Sciatic nerve (tissue), 2 donors: ENCODE data around the gene ZDHHC22. TPM values are rescaled to one million over a fixed set of nuclear protein-coding genes. Genes with fewer than 3 reads are reported as not detected.

ENCODE experiments used
- ATAC-seq: fragments of 200-7000 bp; cut with Tn5 transposase; one replicate; pipeline ENCODE4 v1.9.1; 2020; ENCODE audit warnings: mild to moderate bottlenecking, moderate library complexity
- DNase-seq: peaks from one replicate; pipeline ENCODE4 v3.0.0-alpha.2; 2020; ENCODE audit warnings: low spot score
- intact Hi-C: fragments of 100-400 bp; cut with DNase I; formaldehyde crosslinking; loops from one replicate; pipeline ENCODE4 v1.14.2; 2022
- total RNA-seq: library from RNA; stranded (reverse); fragmentation: NEBNext Ultra II Directional; extraction: Animal tissue kit (Norgen Biotek cat#: 25700); gene quantifications from one replicate; pipeline ENCODE4 v1.2.1, GENCODE V29; 2021
- donor health status: DM: no; HTN: no; CAD: no.
- donor health status: DM: no; HTN: no; CAD: no.

Gene ZDHHC22
- total RNA-seq, 1 donor from 2014 or later, result not detected

DNA sequence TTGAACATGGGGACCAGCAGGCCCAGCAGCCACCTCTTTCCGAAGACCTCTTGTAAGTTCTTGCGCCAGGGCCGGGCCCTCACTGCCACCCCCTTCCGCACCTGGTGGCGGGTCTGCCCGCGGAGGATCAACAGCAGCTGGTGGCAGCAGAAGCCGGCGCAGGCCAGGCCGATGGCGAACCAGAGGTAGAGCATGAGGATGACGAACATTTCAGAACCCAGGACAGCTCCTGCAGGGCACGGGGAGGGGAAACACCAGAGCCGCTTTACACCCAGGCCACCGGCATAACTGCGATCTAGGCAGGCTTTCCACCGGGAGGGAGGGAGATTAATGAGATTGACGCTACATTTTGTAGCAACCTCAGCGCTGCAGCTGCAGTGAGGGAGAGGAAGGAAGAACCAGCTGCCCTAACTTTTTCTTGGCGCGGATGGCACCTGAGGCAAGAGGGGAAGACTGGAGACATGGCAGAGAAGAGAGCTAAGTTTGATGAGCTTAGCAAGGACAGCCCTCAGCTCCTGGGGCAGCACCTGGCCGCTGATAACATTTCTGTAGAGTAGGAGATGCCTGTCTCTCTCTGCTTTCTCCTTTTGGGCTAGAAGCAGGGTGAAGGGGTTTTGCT is 7.8 kb downstream of the ZDHHC22 start:
- peak; percentile 71 for ATAC-seq
- intact Hi-C loops, result no loop called here
- peak; percentile 32 for DNase-seq

DNA sequence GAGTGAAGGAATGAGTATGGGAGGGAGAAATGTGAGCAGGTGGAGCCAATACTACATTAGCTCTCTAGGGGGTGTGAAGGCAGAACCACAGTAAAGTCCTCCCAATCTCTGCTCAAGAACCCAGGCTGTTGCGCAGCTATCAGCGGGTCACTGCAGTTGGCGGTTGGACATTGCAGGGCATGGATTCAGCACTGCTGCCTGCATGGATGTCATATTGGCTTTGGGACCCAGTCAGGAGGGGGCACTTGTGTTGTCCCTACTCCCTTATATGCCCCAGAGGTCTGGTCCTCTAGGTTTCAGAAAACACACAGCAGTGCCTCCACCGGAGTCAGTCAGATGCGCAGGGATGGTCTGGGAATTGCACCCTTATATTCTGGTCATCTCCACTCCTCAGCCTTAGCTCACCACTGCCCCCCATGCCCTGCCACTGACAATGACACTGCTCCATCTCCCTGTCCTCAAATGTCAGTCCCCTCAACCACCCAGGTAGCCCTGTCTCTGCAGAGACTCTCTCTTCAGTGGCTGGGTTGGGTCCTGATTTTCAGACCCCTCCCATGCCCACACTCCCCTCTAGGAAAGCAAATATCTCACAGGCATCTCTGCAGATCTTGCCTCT is 9.6 kb downstream of the ZDHHC22 start:
- ATAC-seq (no peak), DNase-seq (no peak)
- intact Hi-C loops, result no loop called here

DNA sequence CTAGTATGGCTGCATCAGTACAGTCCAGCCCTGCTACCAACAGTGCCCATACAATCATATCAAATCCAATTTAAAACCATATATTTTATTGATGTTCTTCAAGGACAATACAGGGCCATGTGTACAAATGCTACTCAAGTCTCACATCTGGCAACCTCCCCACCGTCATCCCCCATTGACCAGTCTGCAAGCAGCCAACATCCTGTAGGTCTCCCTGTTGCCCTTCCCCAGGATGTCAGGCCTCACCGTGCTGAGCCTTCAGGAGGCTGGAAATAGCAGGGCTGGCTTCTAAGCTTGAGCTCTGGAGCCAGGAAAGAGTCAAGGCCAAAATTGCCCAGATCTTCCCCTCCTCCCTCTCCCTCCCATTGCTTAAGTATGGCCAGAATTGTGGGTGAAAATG is 10.4 kb downstream of the ZDHHC22 start:
- DNase-seq (no peak), ATAC-seq (no peak)
- intact Hi-C loops, result no loop called here

DNA sequence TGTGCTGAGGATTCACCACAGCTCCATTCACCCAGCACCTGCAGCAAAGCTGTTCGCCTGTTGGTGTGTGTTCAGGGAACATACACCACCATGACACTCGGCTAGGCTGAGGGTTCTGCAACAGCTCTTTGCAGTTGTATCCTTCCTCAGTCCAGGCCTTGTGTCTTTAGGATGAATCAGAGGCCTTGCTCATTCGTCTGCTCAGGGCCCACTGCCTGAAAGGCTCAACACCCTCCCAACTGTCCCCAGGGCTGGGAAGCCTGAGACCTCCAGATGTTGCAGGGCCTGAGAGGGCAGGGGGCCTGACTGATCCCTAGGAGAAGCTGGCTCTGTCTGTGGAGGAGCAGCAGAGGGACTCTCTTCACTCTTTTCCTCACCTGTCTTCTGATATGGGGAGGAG is 11.2 kb downstream of the ZDHHC22 start:
- DNase-seq, result no peak
- intact Hi-C loops, result no loop called here
- no peak for ATAC-seq

DNA sequence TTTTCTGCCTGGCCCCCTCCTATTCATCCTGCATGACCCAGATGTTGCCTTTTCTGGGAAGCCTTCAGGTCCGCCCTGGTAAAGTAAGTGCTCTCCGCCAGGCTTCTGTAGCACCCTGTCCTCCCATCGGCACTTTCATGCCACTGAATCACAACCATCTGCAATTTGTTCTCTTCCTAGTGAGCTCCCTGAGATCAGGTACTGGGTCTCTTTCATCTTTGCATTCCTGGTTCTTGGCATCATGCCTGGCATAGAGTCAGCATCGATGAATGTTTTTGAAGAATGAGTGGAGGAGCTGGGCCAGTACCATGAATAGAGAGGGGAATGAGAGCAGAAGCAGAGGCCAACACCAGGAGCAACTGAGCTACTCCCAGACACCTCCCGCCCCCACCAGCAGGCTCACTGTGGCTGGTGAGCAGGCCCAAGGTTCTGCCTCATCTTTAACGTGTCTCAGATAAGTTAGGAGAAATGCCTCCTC is 13.1 kb downstream of the ZDHHC22 start:
- DNase-seq (no peak), ATAC-seq (no peak)
- intact Hi-C loops, result no loop called here

DNA sequence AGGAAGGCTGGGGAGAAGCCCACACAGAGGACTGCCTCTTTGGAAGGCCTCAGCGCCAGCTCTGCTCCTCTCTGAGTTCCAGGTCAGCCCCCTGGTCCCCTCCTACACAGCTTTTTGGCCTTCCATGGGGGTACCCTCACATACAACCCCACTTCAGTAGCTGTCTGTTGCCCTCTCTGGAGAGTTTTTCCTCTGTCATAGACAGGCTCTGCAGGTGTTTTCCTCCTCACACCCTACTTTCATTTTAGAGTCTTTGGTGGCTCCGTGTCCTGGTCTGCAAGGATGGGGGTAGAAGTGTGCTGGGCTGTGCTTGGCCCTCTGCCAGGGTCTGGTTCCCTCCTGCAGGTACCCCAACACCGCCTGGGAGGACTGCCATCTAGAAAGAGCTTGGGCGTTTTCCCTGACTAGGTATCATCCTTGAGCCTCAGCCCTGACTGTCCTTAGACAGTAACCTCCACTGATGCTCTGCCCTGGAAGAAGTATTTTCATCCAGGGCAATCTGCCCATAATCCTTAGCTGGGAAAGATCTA is 15.1 kb downstream of the ZDHHC22 start:
- intact Hi-C loops, result no loop called here
- DNase-seq (no peak), ATAC-seq (no peak)

DNA sequence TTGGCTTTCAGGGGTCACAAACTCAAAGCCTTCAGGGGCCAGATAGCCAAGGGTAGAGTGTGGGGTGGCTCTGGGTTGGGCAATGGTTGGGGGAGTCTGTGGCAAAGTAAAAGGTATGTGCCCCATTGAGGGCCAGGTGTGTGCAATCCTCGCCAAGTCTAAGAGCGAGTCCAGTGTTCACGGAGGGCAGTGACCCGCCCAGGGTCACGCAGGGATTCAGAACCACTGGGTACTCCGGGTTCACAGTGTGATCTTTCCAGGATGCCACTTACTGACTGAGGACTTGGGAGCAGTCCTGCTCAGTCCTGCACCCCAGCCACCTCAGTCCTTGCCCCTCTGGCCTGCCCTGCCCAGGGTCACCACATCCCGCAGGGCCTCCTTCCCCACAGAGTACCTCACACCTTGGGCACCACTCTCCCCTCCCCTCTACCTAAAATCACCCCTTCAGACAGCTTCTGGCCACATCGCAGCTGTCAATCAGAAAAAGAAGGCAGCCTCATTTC is 15.7 kb downstream of the ZDHHC22 start:
- intact Hi-C loops, result no loop called here
- ATAC-seq, result no peak

DNA sequence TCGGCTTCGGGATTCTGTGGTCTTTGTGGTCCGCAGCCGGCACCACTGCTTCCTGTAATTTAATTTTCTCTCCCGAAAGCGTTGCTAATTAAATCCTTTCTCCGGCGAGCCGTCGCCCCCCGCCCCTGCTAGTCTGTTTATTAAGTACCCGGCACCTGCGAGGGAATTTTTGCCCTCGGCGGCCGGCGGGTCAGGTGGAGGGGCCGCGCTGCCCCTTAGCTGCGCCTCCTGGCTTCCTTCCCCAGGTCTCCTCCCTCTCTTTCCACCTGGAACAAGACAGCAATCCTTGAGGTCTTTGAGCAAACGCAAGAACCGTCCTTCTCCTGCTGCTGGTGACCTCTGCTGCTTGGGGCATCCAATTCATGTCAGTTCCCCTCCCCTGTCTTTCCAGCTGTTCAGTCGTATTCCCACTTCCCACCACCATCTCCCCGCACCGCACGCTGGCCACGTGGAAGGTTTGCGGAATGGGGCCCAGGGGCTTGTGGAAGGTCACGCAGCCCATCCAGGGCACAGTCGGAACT is 16.2 kb downstream of the ZDHHC22 start:
- no peak for DNase-seq
- ATAC-seq, result no peak
- intact Hi-C loops, result no loop called here

More for the DNA sequence above, 15.7 kb downstream of the ZDHHC22 start:
- no peak for DNase-seq

DNA sequence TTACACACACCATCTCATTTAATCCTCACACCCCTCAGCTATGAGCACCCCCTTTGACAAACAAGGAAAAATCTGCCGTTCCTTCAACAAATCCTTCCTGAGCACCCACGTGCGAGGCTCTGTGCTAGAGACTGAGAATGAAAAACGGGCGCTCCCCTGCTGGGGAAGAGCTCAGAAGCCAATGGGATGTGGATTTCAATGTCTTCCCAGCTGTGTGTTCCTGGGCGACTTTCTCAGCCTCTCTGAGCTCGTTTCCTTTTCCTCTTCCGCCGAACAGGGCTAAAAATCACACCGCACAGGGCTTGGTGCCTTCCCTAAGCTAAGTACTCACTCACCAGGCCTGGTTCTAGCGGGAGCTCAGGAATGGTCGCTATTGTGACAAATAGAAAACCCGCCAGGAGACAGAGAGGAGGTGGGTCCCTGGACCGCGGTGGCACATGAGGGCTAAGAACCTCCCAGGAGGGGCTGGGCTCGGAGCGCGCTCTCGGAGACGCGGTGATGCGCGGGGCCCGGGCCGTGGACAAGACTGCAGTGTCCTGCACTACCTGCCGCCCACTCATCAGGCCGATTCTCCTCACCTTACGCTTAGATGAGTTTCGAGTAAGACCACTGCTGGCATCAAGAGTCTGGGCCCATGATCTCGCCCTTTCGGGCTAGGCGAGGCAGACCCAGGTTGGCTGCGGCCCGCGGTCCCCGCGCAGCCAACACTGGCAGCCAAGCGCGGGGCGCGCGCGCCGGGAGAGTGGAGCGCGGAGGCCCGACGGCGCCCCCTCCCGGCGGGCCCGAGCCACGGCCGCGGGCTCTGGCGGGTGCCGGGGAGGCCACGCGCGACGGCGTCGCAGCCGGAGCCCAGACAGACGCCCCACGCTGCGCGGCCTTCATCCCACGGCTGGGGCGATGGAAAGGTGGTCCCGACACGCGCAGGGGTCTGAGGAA is 17.0 kb downstream of the ZDHHC22 start:
- peak; percentile 69 for DNase-seq
- ATAC-seq, result peak; percentile 76
- intact Hi-C loops, result no loop called here

DNA sequence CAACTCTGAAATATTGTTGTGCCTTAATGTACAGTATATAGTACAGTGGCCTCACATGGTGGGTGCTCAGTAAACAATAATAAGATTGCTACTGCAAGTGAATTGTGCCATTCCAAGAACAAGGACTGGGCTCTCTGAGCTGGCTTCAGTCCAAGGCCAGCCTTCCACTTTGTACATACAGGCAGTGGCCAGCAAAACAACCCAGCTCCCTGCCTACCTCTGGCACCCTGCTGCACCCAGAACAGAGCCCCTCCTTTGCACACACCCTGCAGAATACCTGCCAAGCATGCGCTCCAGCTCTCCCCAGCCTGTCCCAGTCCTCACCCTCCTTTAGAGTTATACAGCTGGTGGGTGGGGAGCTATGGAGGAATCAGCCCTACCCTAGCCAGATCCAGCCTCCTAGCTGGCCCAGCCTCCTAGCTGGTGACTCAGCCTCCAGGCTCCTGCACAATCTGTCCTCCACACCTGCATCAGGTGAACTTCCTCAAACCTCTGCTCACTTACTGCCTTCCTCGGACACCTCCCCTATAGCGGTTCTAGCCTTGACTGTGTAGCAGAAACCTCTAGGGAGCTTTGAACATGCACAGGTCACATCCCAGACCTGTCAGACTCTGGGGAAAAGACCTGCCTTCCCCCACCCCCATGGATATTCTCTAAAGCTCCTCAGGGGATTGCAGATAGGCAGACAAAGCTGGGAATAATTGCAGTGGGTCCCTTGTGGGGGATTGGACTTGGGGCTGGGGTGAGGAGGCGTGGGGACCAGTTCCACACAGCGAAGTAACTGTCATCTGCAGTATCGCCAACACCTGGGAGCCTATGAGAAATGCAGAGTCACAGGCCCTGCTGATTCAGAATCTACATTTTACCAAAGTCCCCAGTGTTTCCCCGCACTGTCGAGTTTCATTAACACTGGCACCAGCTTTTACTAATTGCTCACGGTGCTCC is 17.9 kb downstream of the ZDHHC22 start:
- intact Hi-C loops, result no loop called here
- ATAC-seq, result peak; percentile 81
- peak; percentile 73 for DNase-seq

DNA sequence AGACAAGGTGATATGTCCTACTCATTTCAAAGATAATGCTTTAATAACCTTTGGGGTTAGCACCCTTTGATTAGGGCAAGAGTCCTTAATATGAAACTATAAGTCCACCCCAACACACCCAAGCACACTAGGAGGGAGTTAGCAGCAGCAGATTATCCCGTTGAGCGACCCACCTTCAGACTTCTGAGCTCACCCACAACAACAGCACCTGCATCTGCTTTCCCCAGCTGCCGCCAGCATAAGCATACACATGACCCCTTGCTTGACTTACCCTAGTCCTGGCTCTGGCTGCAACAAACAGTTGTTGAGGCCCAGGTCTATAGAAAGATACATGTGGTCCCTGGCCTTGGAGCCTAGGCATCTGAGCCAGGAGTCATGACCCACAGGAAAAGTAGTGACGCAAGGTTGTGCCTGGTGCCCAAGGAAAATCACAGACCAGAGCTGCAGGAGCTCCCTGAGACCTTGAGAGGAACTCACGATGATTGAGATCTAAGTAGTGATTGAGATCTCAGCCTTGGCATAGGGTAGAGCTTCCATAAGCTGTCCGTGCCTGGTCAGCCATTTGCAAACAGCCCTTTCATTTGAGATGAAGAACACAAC is 19.0 kb downstream of the ZDHHC22 start:
- ATAC-seq, result no peak
- intact Hi-C loops, result no loop called here
- no peak for DNase-seq

DNA sequence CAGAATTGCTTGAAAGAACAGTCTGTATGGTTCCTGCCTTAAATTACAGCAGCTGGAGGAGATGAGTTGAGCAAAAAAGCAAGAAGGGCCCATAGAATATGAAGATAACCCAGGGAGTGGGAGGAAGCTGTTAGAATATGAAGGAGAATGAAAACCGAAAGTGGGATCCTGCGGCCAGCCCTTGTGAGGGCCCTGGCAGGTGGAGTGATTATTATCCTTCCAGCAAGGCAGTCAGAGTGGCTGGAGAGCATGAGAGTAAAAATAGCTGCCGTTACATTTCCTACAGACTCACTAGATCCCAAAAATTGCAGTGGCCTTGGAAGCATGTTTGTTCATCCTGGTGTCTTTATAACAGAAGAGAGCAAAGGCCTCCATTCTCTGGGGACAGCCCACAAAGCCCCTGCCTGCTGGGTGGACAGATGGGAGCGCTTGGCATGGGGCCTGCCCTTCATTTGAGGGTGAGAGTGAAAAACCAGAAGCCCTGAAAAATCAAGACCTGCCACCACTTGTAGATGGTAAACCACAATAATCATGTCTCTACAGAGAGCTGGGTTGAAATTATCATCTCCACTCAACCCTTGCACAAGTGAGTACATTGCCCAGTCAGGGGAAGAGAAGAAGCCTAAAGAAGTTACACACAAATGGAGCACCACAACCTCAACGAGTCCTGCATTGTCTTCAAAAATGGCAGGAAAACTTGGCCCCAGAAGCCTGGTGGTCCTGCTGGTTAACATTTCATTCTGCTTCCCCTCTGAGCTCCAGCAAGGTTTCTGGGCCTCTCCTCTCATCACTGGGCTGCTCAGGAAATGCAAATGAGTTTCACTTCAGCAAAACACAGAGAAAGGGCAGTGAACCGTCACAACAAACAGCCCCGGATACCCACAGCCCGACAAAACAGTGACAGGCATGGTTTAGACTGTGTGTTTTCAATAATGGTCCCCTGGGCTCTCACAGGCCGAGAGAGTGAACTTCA is 20.5 kb downstream of the ZDHHC22 start:
- intact Hi-C loops, result no loop called here
- no peak for DNase-seq
- ATAC-seq, result no peak

DNA sequence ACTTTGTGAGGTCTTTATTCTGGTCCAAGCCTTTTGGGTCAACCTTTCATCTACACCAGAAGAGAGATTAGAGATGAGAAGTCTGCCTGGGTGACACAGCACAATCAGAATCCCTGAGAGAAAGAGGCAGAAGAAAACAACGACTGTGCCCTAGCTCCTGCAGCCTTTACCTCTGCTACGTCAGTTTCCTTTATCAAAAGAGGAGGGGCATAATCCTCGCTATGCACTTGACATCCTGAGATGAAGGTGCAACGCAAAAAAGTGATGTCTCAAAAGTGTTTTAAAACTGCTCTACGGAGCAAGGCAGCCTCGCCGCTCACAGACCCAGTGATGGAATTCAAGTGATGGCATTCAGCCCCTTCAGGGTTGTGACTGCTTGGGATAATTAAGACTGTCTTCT is 21.7 kb downstream of the ZDHHC22 start:
- intact Hi-C loops, result no loop called here
- no peak for DNase-seq
- no peak for ATAC-seq

DNA sequence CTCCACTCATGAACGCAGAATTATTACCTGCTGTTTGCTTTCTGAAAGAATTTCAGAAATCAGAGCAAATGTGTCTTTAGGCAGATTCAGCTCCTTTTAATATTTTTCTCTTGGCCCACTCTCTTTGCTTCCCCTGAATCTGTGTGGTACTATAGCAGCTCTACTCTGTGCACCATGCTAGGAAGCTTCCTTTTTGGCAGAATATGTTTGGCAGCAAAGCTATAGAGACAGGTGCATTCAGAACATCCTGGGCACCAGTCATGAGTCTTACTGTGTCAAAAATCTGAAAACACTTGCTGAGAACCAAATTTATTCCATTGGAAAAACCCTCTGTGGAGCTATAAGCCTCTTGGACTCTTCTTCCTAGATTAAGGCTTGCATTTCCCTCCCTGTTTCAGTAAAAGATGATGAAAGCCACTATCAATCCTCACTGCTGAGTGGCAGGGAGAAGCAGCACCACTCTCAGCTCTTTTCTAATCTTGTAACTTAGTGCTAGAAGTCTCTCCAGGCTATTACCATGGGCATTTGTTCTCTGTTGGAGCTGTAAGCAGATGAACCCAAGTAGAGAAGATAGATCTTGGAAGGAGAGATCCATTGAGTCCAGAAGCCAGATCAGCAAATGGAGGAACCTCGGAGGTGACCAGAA is 25.3 kb downstream of the ZDHHC22 start:
- ATAC-seq (no peak), DNase-seq (no peak)
- intact Hi-C loops, result no loop called here

DNA sequence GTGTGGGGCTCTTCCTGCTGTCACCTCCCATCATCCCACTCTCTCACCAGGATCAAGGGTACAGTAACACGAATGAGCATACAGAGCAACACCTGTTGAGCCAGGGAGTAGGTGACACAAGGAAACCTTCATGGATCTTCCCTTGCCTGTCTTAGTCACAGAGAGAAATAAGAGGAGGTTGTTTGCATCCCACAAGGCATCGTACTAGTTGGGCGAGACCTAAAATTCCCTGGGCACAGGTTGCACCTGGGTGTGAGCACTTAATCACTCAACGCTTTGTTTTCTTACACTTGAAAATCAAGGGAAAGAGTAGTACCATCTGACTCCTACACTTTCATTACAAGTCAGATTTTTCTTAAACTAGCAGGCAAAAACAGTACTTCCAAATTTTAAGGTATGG is 27.0 kb downstream of the ZDHHC22 start:
- intact Hi-C loops, result no loop called here
- ATAC-seq (no peak), DNase-seq (no peak)

DNA sequence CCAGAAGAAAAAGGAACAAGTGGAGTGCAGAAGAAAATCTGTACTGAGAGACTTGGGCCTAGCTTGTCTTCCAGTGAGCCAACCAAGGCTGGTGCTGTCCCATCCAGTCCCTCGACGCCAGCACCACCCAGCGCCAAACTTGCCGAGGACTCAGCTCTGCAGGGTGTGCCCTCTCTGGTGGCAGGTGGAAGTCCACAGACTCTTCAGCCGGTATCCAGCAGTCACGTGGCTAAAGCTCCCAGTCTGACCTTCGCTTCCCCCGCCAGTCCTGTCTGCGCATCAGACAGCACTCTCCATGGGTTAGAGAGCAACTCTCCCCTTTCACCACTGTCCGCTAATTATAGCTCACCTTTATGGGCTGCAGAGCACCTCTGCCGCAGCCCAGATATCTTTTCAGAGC is 27.9 kb downstream of the ZDHHC22 start:
- intact Hi-C loops, result no loop called here
- no peak for ATAC-seq
- DNase-seq, result no peak
